Tibial nerve (tissue), 4 donors: ENCODE data around the gene TMC4. TPM values are rescaled to one million over a fixed set of nuclear protein-coding genes. Genes with fewer than 3 reads are reported as not detected.

Experiments used
- DNase-seq, 2 donors: peaks; one replicate each; pipeline ENCODE4 v3.0.0-alpha.2; 2019; ENCODE audit warnings: low spot score in 2 of 2
- H3K27ac ChIP-seq, 4 donors: fragments of 200-600 bp; sonication (generic) in 3 of 4; one replicate each; pipeline ENCODE4 v1.5.1; 2017 to 2019; ENCODE audit warnings: mild to moderate bottlenecking in 1 of 4
- H3K27me3 ChIP-seq, 2 donors: fragments of 200-600 bp; sonication (generic) in 1 of 2; one replicate each; pipeline versions ENCODE4 v1.5.1 to v1.6.0; 2017 to 2019
- H3K36me3 ChIP-seq, 3 donors: fragments of 200-600 bp; sonication (generic); one replicate each; pipeline ENCODE4 v1.5.1; 2018 to 2019
- H3K4me1 ChIP-seq, 4 donors: fragments of 200-600 bp; sonication (generic) in 3 of 4; one replicate each; pipeline ENCODE4 v1.5.1; 2017 to 2019
- H3K4me3 ChIP-seq, 4 donors: fragments of 200-600 bp; sonication (generic) in 3 of 4; one replicate each; pipeline ENCODE4 v1.5.1; 2017 to 2019; ENCODE audit warnings: mild to moderate bottlenecking in 1 of 4, moderate library complexity in 1 of 4
- H3K9me3 ChIP-seq, 4 donors: fragments of 200-600 bp; sonication (generic) in 3 of 4; one replicate each; pipeline ENCODE4 v1.5.1; 2017 to 2019
- CTCF ChIP-seq, 5 experiments: fragments of 200-600 bp in 3 of 5; fragments of 450-650 bp in 2 of 5; sonication (generic) in 3 of 5; IDR thresholded peaks; one replicate each; pipeline ENCODE4 v1.5.1; 2016 to 2019; ENCODE audit warnings: antibody characterized with exemption in 5 of 5, mild to moderate bottlenecking in 3 of 5, moderate library complexity in 2 of 5
- EP300 ChIP-seq, 2 donors: sonication (generic); formaldehyde crosslinking; IDR thresholded peaks; one replicate each; pipeline ENCODE4 v1.6.1; 2017; ENCODE audit warnings: antibody characterized with exemption in 2 of 2, mild to moderate bottlenecking in 1 of 2
- POLR2A ChIP-seq, 2 donors: fragments of 450-650 bp; IDR thresholded peaks; one replicate each; pipeline ENCODE4 v1.6.1; 2017; ENCODE audit warnings: antibody characterized with exemption in 2 of 2, mild to moderate bottlenecking in 2 of 2, moderate library complexity in 2 of 2
- WGBS, 2 donors: methylation state at CpG; one replicate each; pipeline ENCODE4 v1.1.5; 2018; 5-methylcytosine and 5-hydroxymethylcytosine counted together
- total RNA-seq, 4 donors: library from RNA; depleted of rRNA; stranded (reverse); fragments of >200 nt; gene quantifications; one replicate each; pipeline ENCODE4 v1.1.0, GENCODE V29; 2016

TMC4 gene
- total RNA-seq, 4 donors from 2014 or later: 0.22 to 8.8 (median 4.4) TPM; not detected in 1

GRCh38 chr19:54136864-54137698 is 35.9 kb downstream of the TMC4 start:
- 0% methylated on average over 42 to 46 of the region's 46 CpGs for WGBS, 2 donors
- peak; percentile 97 to 99 for DNase-seq
- H3K36me3 ChIP-seq: peaks cover 0 to 26% (median 0%) of the 10 kb centered on the region in 3 donors
- TF ChIP-seq EP300 (IDR thresholded peaks at IDR 0.05) (peak in 1 of 2 donors; percentile 42), POLR2A (IDR thresholded peaks at IDR 0.05) (peak in 1 of 2 donors; percentile 44), CTCF (IDR thresholded peaks at IDR 0.05) (peak in 1 of 5 experiments; percentile 58)
- no peaks in the 10 kb centered on the region for H3K27me3 ChIP-seq
- peak overlapping the region; percentile 92 to 97 (median 96) for H3K27ac ChIP-seq
- H3K4me3 ChIP-seq: peak overlapping the region; percentile 28 to 98 (median 91)
- H3K9me3 ChIP-seq: no peaks in the 10 kb centered on the region
- peaks cover 0 to 48% (median 31%) of the 10 kb centered on the region in 4 donors for H3K4me1 ChIP-seq

DNA sequence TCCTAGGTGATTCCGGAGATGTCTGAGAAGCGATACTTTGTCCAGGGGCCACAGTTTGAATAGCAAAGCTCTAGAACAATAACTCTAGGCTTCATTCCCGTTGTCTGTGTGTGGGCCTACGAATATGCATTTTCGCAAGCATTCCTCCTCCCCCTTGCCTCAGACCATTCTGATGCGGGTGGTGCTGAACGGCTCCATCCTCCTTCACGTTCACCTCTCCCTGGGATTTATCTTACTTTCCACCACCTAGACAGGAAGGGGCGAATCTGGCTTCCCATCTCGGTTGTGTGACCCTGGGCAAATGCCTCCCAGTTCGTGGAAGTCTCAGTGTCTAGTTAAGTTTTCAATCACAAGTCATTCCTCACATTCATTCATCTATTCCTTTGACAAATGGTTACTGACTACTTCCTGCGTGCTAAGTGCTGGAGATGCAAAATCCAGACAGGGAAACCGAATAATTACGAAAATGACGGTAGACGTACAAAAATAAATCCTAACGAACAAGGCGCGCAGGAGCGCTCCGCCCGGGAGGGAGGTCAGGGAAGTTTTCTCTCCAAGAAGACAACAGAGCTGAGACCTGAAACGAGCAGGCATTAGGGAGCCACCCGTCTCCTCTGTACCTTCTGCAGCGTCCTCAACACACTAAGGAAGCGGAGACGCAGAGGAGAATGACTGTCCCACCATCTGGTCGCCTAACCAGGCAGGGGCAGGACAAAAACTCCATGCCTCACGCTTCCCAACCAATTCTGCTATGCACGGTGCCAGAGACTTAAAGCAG is 36.7 kb downstream of the TMC4 start:
- Histone ChIP-seq H3K9me3 (no peaks in the 10 kb centered on the region), H3K27me3 (no peaks in the 10 kb centered on the region), H3K4me3 (peak overlapping the region; percentile 22 to 51 (median 34)), H3K36me3 (peaks cover 0 to 34% (median 0%) of the 10 kb centered on the region in 3 donors), H3K4me1 (peaks cover 0 to 43% (median 31%) of the 10 kb centered on the region in 4 donors), H3K27ac (peak overlapping the region; percentile 27 to 78 (median 52))
- TF ChIP-seq POLR2A (IDR thresholded peaks at IDR 0.05) (no peak), CTCF (IDR thresholded peaks at IDR 0.05) (no peak), EP300 (IDR thresholded peaks at IDR 0.05) (no peak)
- no peak for DNase-seq
- 3% methylated on average over 30 of the region's 30 CpGs for WGBS, 2 donors

DNA sequence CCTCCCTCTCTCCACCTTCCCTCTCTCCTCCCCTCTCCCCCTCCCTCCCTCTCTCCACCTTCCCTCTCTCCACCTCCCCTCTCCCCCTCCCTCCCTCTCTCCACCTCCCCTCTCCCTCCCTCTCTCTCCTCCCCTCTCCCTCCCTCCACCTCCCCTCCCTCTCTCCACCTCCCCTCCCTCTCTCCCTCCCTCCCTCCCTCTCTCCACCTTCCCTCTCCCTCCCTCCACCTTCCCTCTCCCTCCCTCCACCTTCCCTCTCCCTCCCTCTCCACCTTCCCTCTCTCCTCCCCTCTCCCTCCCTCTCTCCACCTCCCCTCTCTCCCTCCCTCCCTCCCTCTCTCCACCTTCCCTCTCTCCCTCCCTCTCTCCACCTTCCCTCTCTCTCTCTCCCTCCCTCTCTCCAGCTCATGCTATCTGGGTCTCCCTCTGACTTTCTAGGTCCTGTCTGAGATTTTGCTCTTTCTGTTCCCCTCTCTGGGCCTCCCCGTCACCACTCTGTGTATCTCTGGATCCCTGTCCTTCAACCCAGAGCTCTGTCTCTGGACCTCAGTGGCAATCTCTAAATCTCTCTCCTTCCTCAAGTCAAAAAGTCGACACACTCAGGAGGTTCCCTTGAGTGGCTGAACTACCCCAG is 38.9 kb downstream of the TMC4 start:
- H3K4me3 ChIP-seq: no peak overlapping the region
- no peak overlapping the region for H3K27ac ChIP-seq
- no peak for DNase-seq
- 57 to 71% methylated on average over 2 of the region's 2 CpGs for WGBS, 2 donors
- no peaks in the 10 kb centered on the region for H3K27me3 ChIP-seq
- peaks cover 0 to 21% (median 18%) of the 10 kb centered on the region in 4 donors for H3K4me1 ChIP-seq
- TF ChIP-seq POLR2A (IDR thresholded peaks at IDR 0.05): no peak
- H3K9me3 ChIP-seq: no peaks in the 10 kb centered on the region
- H3K36me3 ChIP-seq: peaks cover 0 to 44% (median 7%) of the 10 kb centered on the region in 3 donors

DNA sequence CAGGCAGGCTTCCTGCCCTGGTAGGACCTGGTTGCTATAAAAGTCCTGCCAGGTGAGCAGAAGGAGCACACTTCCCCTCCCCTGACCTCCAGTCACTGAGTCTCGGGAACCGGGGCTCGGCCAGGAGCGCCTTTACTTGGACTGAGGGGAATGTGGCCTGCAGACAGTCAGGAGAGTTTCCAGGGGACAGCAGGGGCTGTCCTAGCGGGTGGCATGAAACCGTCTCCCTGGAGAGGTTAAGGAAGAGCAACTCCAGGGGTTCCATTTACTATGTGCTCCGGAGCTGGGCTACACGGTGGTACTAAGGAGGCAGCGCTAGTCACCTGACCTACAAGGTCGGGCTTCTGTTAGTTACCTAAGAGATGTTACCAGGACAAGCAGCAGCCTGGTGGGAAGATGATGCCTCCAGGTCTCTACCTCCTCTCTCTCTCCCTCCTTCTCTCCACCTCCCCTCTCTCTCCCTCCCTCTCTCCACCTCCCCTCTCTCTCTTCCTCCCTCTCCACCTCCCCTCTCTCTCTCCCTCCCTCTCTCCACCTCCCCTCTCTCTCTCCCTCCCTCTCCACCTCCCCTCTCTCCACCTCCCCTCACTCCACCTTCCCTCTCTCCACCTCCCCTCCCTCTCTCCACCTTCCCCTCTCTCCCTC is 39.5 kb downstream of the TMC4 start:
- Histone ChIP-seq H3K36me3 (peaks cover 0 to 50% (median 13%) of the 10 kb centered on the region in 3 donors), H3K4me1 (peaks cover 0 to 15% (median 12%) of the 10 kb centered on the region in 4 donors), H3K27ac (no peak overlapping the region), H3K4me3 (no peak overlapping the region), H3K9me3 (no peaks in the 10 kb centered on the region), H3K27me3 (no peaks in the 10 kb centered on the region)
- no peak for DNase-seq
- 73 to 79% methylated on average over 10 of the region's 10 CpGs for WGBS, 2 donors
- no peak for TF ChIP-seq POLR2A (IDR thresholded peaks at IDR 0.05)
- TF ChIP-seq EP300 (IDR thresholded peaks at IDR 0.05): no peak
- no peak for TF ChIP-seq CTCF (IDR thresholded peaks at IDR 0.05)

DNA sequence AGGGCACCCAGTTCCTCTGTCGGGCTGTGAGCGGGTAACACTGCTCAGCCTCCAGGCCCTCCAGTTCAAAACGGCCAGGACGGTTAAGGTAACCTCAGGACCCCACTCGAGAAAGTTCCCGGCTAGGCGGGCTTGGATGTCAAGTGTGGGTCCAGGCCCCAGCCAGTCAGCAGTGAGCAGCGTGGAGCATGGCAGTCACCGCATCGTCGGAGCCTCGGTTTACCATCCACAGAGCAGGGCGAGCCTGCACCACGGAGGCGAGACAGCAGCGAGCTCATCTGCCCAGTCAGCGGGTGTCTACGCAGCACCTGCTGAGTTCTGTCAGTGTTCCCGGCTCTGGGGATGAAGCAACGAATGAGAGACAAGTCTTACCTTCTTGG is 43.4 kb downstream of the TMC4 start:
- no peak overlapping the region for H3K27ac ChIP-seq
- 94 to 98% methylated on average over 13 to 19 of the region's 20 CpGs for WGBS, 2 donors
- no peak overlapping the region for H3K4me3 ChIP-seq
- DNase-seq: no peak
- no peaks in the 10 kb centered on the region for H3K4me1 ChIP-seq
- peaks cover 2 to 88% (median 26%) of the 10 kb centered on the region in 3 donors for H3K36me3 ChIP-seq
- H3K27me3 ChIP-seq: no peaks in the 10 kb centered on the region
- no peaks in the 10 kb centered on the region for H3K9me3 ChIP-seq
- TF ChIP-seq POLR2A (IDR thresholded peaks at IDR 0.05) (no peak), EP300 (IDR thresholded peaks at IDR 0.05) (no peak), CTCF (IDR thresholded peaks at IDR 0.05) (no peak)
